Measurements from ENCODE around the gene IMMP2L.

IMMP2L gene

GRCh38 chr7:110929480-110930249 is 632.6 kb downstream of the IMMP2L start:
- no peak for DNase-seq (ENCODE audit: low read depth)

- DNase-seq (ENCODE audit: low read depth): no peak
Measured at GRCh38 chr7:110922906-110923305, 639.4 kb downstream of the IMMP2L start.

- no peak for DNase-seq (ENCODE audit: low read depth)
Measured at GRCh38 chr7:110921595-110922151, 640.6 kb downstream of the IMMP2L start.

- no peak for DNase-seq (ENCODE audit: low read depth)
Measured at GRCh38 chr7:110918949-110919548, 643.2 kb downstream of the IMMP2L start.

GRCh38 chr7:110914263-110914662 is 648.0 kb downstream of the IMMP2L start:
- no peak for DNase-seq (ENCODE audit: low read depth)

GRCh38 chr7:110911632-110912031 is 650.7 kb downstream of the IMMP2L start:
- no peak for DNase-seq (ENCODE audit: low read depth)

GRCh38 chr7:110909117-110909516 is 653.2 kb downstream of the IMMP2L start:
- DNase-seq (ENCODE audit: low read depth): no peak

GRCh38 chr7:110905773-110906566 is 656.3 kb downstream of the IMMP2L start:
- no peak for DNase-seq (ENCODE audit: low read depth)

GRCh38 chr7:110898516-110898915 is 663.8 kb downstream of the IMMP2L start:
- DNase-seq (ENCODE audit: low read depth): no peak

- no peak for DNase-seq (ENCODE audit: low read depth)
Measured at GRCh38 chr7:110897538-110897937, 664.8 kb downstream of the IMMP2L start.

GRCh38 chr7:110894111-110894510 is 668.2 kb downstream of the IMMP2L start:
- no peak for DNase-seq (ENCODE audit: low read depth)

GRCh38 chr7:110891197-110891596 is 671.1 kb downstream of the IMMP2L start:
- DNase-seq (ENCODE audit: low read depth): no peak

- no peak for DNase-seq (ENCODE audit: low read depth)
Measured at GRCh38 chr7:110890101-110890500, 672.2 kb downstream of the IMMP2L start.

GRCh38 chr7:110889335-110889734 is 673.0 kb downstream of the IMMP2L start:
- no peak for DNase-seq (ENCODE audit: low read depth)

GRCh38 chr7:110888641-110889040 is 673.7 kb downstream of the IMMP2L start:
- no peak for DNase-seq (ENCODE audit: low read depth)

GRCh38 chr7:110885474-110885873 is 676.8 kb downstream of the IMMP2L start:
- no peak for DNase-seq (ENCODE audit: low read depth)

- no peak for DNase-seq (ENCODE audit: low read depth)
Measured at GRCh38 chr7:110881721-110882120, 680.6 kb downstream of the IMMP2L start.

- DNase-seq (ENCODE audit: low read depth): no peak
Measured at GRCh38 chr7:110880971-110881370, 681.3 kb downstream of the IMMP2L start.

GRCh38 chr7:110877016-110877415 is 685.3 kb downstream of the IMMP2L start:
- no peak for DNase-seq (ENCODE audit: low read depth)

GRCh38 chr7:110875346-110875745 is 686.9 kb downstream of the IMMP2L start:
- no peak for DNase-seq (ENCODE audit: low read depth)

- DNase-seq (ENCODE audit: low read depth): no peak
Measured at GRCh38 chr7:110871856-110872255, 690.4 kb downstream of the IMMP2L start.

GRCh38 chr7:110870926-110871325 is 691.4 kb downstream of the IMMP2L start:
- DNase-seq (ENCODE audit: low read depth): no peak

GRCh38 chr7:110868458-110868857 is 693.8 kb downstream of the IMMP2L start:
- no peak for DNase-seq (ENCODE audit: low read depth)
